ENCODE data around the gene PDCD1LG2. TPM values are rescaled to one million over a fixed set of nuclear protein-coding genes. Genes with fewer than 3 reads are reported as not detected.

The PDCD1LG2 gene
- total RNA-seq, 1 donor from 2014 or later, result 3.7 TPM

DNA sequence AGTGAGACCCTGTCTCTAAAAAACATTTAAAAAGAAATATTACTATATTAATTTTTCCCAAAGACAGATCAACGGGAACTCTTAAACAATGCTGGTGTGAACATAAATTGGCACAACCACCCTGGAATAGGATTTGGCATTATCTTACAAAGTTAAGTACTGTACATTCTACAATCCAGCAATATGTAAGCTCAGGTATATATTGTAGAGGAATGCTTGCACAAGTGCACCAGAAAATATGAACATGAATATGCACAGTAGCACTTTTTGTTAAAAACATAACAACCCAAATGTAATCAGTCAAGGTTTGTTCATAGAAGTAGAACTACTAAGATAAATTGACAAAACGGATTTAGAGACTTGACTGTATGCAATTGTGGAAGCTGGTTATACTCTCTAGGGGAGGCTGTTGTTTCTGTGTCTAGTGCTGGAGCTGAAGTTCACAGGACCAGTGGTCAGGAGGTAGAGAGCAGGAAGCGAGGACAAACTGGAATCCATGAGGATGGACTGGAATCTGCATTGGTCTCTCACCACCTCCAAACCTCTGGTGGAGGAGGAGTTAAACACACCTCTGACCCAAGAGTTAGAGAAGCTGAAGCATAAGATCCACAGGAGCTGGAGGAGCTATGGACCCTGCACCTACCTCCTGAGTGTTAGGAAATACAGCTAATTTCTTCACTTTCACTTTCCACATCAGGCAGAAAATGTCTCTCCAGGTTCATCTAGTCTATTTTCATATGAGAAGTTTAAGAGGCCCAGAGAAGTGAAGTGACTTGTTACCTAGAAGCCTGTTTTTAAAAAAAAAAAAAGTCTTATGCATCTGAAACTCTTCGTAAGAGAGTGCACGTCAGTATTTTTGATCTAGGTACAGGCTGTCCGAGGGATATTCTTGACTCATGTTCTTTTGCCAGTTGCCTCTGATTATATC is 98.2 kb downstream of the PDCD1LG2 start:
- Histone ChIP-seq H3K4me3 (ENCODE audit: low read length in 3 of 3) (peak overlapping the region; percentile 55 to 75 (median 68)), H3K27ac (ENCODE audit: low read depth, low read length) (peak overlapping the region; percentile 31), H3K9me3 (ENCODE audit: control insufficient read depth in 3 of 3, low read length in 3 of 3) (no peaks in the 10 kb centered on the region), H3K4me1 (ENCODE audit: control insufficient read depth in 3 of 3, insufficient read depth in 3 of 3, low read length in 3 of 3) (peaks cover 6 to 8% (median 7%) of the 10 kb centered on the region in 3 donors), H3K9ac (ENCODE audit: low read depth in 1 of 3, low read length in 3 of 3) (peak overlapping the region; percentile 45 to 63 (median 63)), H3K36me3 (ENCODE audit: control insufficient read depth in 3 of 3, insufficient read depth in 3 of 3, low read length in 3 of 3) (no peaks in the 10 kb centered on the region), H3K27me3 (ENCODE audit: control insufficient read depth in 3 of 3, insufficient read depth in 3 of 3, low read length in 3 of 3) (no peaks in the 10 kb centered on the region)

DNA sequence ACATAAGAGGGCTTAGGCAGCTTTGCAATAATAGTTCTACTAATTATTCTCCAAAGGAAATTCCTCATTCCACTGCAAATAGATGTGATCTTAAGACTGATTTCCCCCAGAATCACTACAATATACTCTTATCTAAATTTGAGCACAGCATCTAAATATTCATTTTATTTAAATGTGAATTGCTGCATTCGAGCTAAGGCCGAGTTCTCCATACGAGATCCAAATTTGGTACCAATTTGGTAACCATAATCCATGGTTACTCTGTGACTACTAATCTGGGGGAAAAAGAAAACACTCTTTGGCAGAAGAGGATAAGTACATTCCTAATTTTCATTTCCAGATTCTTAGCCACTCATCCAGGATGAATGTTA is 98.9 kb downstream of the PDCD1LG2 start:
- peak overlapping the region; percentile 55 to 75 (median 68) for H3K4me3 ChIP-seq (ENCODE audit: low read length in 3 of 3)
- peaks cover 6 to 8% (median 7%) of the 10 kb centered on the region in 3 donors for H3K4me1 ChIP-seq (ENCODE audit: control insufficient read depth in 3 of 3, insufficient read depth in 3 of 3, low read length in 3 of 3)
- H3K27ac ChIP-seq (ENCODE audit: low read depth, low read length), result peak overlapping the region; percentile 31
- no peaks in the 10 kb centered on the region for H3K27me3 ChIP-seq (ENCODE audit: control insufficient read depth in 3 of 3, insufficient read depth in 3 of 3, low read length in 3 of 3)
- no peaks in the 10 kb centered on the region for H3K36me3 ChIP-seq (ENCODE audit: control insufficient read depth in 3 of 3, insufficient read depth in 3 of 3, low read length in 3 of 3)
- peak overlapping the region; percentile 45 to 63 (median 63) for H3K9ac ChIP-seq (ENCODE audit: low read depth in 1 of 3, low read length in 3 of 3)
- no peaks in the 10 kb centered on the region for H3K9me3 ChIP-seq (ENCODE audit: control insufficient read depth in 3 of 3, low read length in 3 of 3)

DNA sequence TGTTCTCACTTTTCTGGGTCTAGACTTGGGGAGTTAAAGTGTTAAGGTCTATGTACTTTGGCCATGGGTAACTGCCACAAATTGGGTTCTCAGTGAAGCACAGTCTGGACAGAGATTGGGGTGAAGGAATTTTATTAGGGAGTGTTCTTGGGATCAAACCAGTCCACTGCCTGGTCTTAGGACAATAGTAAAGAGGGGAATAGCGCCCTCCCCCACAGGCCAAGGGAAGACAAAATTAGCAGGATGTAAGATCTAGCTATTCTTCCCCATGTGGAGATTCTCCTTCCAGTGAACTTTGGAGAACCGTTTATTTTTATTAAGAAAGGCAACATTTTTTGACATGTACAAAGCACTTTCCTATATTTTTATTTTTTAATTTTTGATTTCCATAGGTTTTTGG is 100.2 kb downstream of the PDCD1LG2 start:
- H3K9me3 ChIP-seq (ENCODE audit: control insufficient read depth in 3 of 3, low read length in 3 of 3), result no peaks in the 10 kb centered on the region
- no peak overlapping the region for H3K4me3 ChIP-seq (ENCODE audit: low read length in 3 of 3)
- H3K4me1 ChIP-seq (ENCODE audit: control insufficient read depth in 3 of 3, insufficient read depth in 3 of 3, low read length in 3 of 3), result peaks cover 6 to 8% (median 7%) of the 10 kb centered on the region in 3 donors
- no peaks in the 10 kb centered on the region for H3K36me3 ChIP-seq (ENCODE audit: control insufficient read depth in 3 of 3, insufficient read depth in 3 of 3, low read length in 3 of 3)
- no peak overlapping the region for H3K27ac ChIP-seq (ENCODE audit: low read depth, low read length)
- H3K27me3 ChIP-seq (ENCODE audit: control insufficient read depth in 3 of 3, insufficient read depth in 3 of 3, low read length in 3 of 3), result no peaks in the 10 kb centered on the region
- H3K9ac ChIP-seq (ENCODE audit: low read depth in 1 of 3, low read length in 3 of 3), result no peak overlapping the region

DNA sequence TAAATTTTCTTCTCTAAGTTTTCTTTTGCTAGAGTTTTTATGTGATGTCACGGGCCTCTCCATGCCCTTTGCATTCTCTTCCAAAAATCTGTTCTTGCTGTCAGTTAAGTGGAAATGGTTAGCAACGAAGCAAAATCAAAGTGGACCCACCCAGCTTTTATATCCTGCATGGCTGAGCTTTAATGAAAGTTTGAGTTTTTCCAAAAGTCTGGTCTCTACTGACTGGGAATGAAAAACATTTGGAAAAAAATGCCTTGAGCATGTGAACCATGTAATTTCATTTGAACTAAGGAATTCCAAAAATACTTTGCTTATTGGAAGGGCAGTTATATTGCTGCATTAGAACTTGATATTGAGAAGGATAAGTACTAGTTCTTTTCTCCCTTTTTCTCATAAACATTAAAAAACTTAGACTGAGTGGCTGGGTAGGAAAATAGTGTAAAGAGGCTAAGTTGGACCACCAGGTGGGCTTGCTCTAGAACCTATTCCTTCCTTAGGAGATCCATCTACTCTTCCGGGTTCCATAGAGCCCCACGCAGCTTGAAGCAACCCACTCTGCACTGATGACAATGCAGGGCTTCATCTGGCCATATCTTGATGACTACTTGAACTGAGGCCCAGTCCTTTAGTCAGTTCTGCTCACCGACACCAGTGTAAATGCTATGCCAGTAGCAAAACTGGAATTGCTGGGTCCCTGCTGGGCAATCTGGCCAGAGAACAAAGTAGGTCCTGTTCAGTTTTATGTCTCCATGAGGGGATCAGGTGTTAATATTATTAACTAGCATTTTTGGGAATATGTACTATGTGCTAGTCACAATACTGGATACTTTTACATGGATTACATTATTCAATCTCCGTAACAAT is 101.2 kb downstream of the PDCD1LG2 start:
- Histone ChIP-seq H3K36me3 (ENCODE audit: control insufficient read depth in 3 of 3, insufficient read depth in 3 of 3, low read length in 3 of 3) (no peaks in the 10 kb centered on the region), H3K4me3 (ENCODE audit: low read length in 3 of 3) (no peak overlapping the region), H3K9me3 (ENCODE audit: control insufficient read depth in 3 of 3, low read length in 3 of 3) (no peaks in the 10 kb centered on the region), H3K27ac (ENCODE audit: low read depth, low read length) (no peak overlapping the region), H3K9ac (ENCODE audit: low read depth in 1 of 3, low read length in 3 of 3) (no peak overlapping the region), H3K4me1 (ENCODE audit: control insufficient read depth in 3 of 3, insufficient read depth in 3 of 3, low read length in 3 of 3) (peaks cover 6 to 8% (median 7%) of the 10 kb centered on the region in 3 donors), H3K27me3 (ENCODE audit: control insufficient read depth in 3 of 3, insufficient read depth in 3 of 3, low read length in 3 of 3) (no peaks in the 10 kb centered on the region)

DNA sequence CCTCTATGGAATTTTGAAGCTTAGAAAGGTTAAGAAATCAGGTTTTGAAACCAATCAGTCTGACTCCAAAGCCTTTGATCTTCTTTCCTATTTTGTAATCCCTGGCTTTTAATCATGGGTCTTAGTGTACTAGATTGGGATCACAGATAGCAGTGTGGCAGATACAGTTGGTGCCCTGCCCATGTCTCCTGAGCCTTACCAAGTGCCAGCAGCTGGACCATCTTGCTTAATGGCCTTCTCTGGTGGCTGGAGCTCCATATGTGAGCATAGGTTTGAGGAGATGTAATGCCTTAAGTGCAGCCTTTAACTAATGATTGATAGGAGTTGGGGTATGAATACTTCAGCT is 101.8 kb downstream of the PDCD1LG2 start:
- no peak overlapping the region for H3K27ac ChIP-seq (ENCODE audit: low read depth, low read length)
- no peak overlapping the region for H3K4me3 ChIP-seq (ENCODE audit: low read length in 3 of 3)
- H3K9ac ChIP-seq (ENCODE audit: low read depth in 1 of 3, low read length in 3 of 3), result no peak overlapping the region
- H3K36me3 ChIP-seq (ENCODE audit: control insufficient read depth in 3 of 3, insufficient read depth in 3 of 3, low read length in 3 of 3), result no peaks in the 10 kb centered on the region
- no peaks in the 10 kb centered on the region for H3K9me3 ChIP-seq (ENCODE audit: control insufficient read depth in 3 of 3, low read length in 3 of 3)
- no peaks in the 10 kb centered on the region for H3K27me3 ChIP-seq (ENCODE audit: control insufficient read depth in 3 of 3, insufficient read depth in 3 of 3, low read length in 3 of 3)
- peaks cover 6 to 8% (median 7%) of the 10 kb centered on the region in 3 donors for H3K4me1 ChIP-seq (ENCODE audit: control insufficient read depth in 3 of 3, insufficient read depth in 3 of 3, low read length in 3 of 3)

DNA sequence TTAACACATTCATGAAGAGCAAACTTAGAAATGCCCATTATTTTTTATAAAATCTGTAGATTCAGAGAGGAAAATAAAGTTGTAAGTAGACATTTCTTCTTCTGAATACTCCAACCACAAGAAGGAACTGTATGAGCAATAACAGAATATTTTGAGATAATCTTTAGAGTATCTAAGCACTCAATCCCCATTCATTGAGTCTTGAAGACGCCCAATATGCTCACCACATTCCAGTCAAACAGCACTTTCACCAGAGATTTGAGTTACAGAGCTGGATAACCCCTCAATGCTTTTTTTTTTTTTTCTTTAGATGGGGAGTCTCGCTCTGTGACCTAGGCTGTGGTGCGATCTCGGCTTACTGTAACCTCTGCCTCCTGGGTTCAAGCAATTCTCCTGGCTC is 103.9 kb downstream of the PDCD1LG2 start:
- H3K9me3 ChIP-seq (ENCODE audit: control insufficient read depth in 3 of 3, low read length in 3 of 3), result no peaks in the 10 kb centered on the region
- H3K4me3 ChIP-seq (ENCODE audit: low read length in 3 of 3), result no peak overlapping the region
- H3K27me3 ChIP-seq (ENCODE audit: control insufficient read depth in 3 of 3, insufficient read depth in 3 of 3, low read length in 3 of 3), result no peaks in the 10 kb centered on the region
- no peak overlapping the region for H3K27ac ChIP-seq (ENCODE audit: low read depth, low read length)
- no peaks in the 10 kb centered on the region for H3K36me3 ChIP-seq (ENCODE audit: control insufficient read depth in 3 of 3, insufficient read depth in 3 of 3, low read length in 3 of 3)
- H3K9ac ChIP-seq (ENCODE audit: low read depth in 1 of 3, low read length in 3 of 3), result no peak overlapping the region
- peaks cover 4 to 8% (median 6%) of the 10 kb centered on the region in 3 donors for H3K4me1 ChIP-seq (ENCODE audit: control insufficient read depth in 3 of 3, insufficient read depth in 3 of 3, low read length in 3 of 3)

DNA sequence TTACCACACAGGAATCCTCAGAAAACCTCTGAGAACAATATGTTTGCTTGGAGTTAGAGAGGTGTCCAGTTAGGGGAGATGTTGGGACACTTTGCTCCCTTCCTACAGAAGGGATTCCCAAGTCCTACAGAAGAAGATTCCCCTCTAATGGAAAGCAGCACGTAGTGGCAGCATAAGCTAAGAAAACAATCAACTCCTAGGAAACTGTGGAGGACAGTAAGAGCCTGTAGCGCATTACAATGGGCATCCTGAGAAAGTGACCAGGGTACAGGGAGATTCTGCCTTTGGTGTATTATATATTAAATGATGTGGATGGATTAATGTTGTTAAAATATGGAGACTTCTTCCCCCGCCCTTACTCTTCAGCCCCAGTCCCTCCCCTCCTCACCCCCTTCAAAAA is 104.7 kb downstream of the PDCD1LG2 start:
- H3K27me3 ChIP-seq (ENCODE audit: control insufficient read depth in 3 of 3, insufficient read depth in 3 of 3, low read length in 3 of 3), result no peaks in the 10 kb centered on the region
- no peaks in the 10 kb centered on the region for H3K36me3 ChIP-seq (ENCODE audit: control insufficient read depth in 3 of 3, insufficient read depth in 3 of 3, low read length in 3 of 3)
- H3K4me1 ChIP-seq (ENCODE audit: control insufficient read depth in 3 of 3, insufficient read depth in 3 of 3, low read length in 3 of 3), result peaks cover 0 to 8% (median 4%) of the 10 kb centered on the region in 3 donors

DNA sequence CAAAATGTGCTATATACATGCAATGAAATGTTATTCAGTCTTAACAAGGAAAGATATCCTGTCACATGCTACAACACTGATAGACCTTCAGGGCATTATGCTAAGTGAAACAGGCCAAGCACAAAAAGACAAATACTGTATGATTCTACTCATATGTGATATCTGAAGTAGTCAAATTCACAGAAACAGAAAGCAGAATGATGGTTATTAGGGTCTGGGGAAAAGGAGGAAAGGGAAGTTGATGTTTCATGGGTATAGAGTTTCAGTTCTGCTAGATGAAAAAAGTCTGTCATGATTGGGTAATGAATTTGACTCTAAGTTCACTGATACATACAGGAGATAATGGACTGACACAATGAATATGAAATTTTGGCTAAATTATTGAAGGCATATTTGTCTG is 107.4 kb downstream of the PDCD1LG2 start:
- no peaks in the 10 kb centered on the region for H3K36me3 ChIP-seq (ENCODE audit: control insufficient read depth in 3 of 3, insufficient read depth in 3 of 3, low read length in 3 of 3)
- H3K4me3 ChIP-seq (ENCODE audit: low read length in 3 of 3), result no peak overlapping the region
- H3K4me1 ChIP-seq (ENCODE audit: control insufficient read depth in 3 of 3, insufficient read depth in 3 of 3, low read length in 3 of 3), result peaks cover 3 to 8% (median 7%) of the 10 kb centered on the region in 3 donors
- no peak overlapping the region for H3K27ac ChIP-seq (ENCODE audit: low read depth, low read length)
- H3K9me3 ChIP-seq (ENCODE audit: control insufficient read depth in 3 of 3, low read length in 3 of 3), result no peaks in the 10 kb centered on the region
- no peaks in the 10 kb centered on the region for H3K27me3 ChIP-seq (ENCODE audit: control insufficient read depth in 3 of 3, insufficient read depth in 3 of 3, low read length in 3 of 3)
- H3K9ac ChIP-seq (ENCODE audit: low read depth in 1 of 3, low read length in 3 of 3), result no peak overlapping the region

More for the DNA sequence above, 104.7 kb downstream of the PDCD1LG2 start:
- H3K9ac ChIP-seq (ENCODE audit: low read depth in 1 of 3, low read length in 3 of 3), result no peak overlapping the region
- no peak overlapping the region for H3K27ac ChIP-seq (ENCODE audit: low read depth, low read length)
- H3K4me3 ChIP-seq (ENCODE audit: low read length in 3 of 3), result no peak overlapping the region
- no peaks in the 10 kb centered on the region for H3K9me3 ChIP-seq (ENCODE audit: control insufficient read depth in 3 of 3, low read length in 3 of 3)

DNA sequence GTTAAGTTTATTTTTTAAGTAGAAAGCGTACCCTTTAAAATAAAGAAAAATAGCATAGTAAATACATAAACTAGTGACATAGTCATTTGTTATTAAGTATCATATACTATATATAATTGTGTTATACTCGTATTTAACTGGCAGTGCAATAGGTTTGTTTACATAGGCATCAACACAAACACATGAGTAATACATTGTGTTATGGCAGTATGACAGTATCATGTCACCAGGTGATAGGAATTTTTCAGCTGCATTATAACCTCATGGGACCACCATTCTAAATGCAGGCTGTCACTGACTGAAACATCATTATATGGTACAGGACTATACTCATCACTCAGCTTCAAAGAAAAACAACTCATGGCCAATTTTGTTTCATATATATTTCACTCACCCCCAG is 110.2 kb downstream of the PDCD1LG2 start:
- Histone ChIP-seq H3K27me3 (ENCODE audit: control insufficient read depth in 3 of 3, insufficient read depth in 3 of 3, low read length in 3 of 3) (no peaks in the 10 kb centered on the region), H3K4me3 (ENCODE audit: low read length in 3 of 3) (no peak overlapping the region), H3K36me3 (ENCODE audit: control insufficient read depth in 3 of 3, insufficient read depth in 3 of 3, low read length in 3 of 3) (no peaks in the 10 kb centered on the region), H3K4me1 (ENCODE audit: control insufficient read depth in 3 of 3, insufficient read depth in 3 of 3, low read length in 3 of 3) (peaks cover 6 to 9% (median 8%) of the 10 kb centered on the region in 3 donors), H3K27ac (ENCODE audit: low read depth, low read length) (no peak overlapping the region), H3K9me3 (ENCODE audit: control insufficient read depth in 3 of 3, low read length in 3 of 3) (no peaks in the 10 kb centered on the region), H3K9ac (ENCODE audit: low read depth in 1 of 3, low read length in 3 of 3) (no peak overlapping the region)
